GM18867 (cell line): ENCODE results near the gene SLC38A2.

Experiments
- ATAC-seq: cut with Tn5 transposase; IDR thresholded peaks from one replicate; pipeline ENCODE4 v1.9.1; 2021; ENCODE audit warnings: mild to moderate bottlenecking, moderate library complexity; ENCODE audit not compliant: unreplicated experiment

The SLC38A2 gene

GRCh38 chr12:46377678-46378077, 5.1 kb upstream of the SLC38A2 start:
- no peak for ATAC-seq

GRCh38 chr12:46376579-46376978, 4.0 kb upstream of the SLC38A2 start:
- no peak for ATAC-seq

GRCh38 chr12:46374711-46375110, 2.1 kb upstream of the SLC38A2 start:
- ATAC-seq: no peak

GRCh38 chr12:46374310-46374709, 1.7 kb upstream of the SLC38A2 start:
- ATAC-seq: no peak

GRCh38 chr12:46373301-46374296, 1.0 kb upstream of the SLC38A2 start:
- ATAC-seq: no peak

GRCh38 chr12:46371718-46372543, 642 bp downstream of the SLC38A2 start:
- peak; percentile 26 for ATAC-seq

- ATAC-seq: peak; percentile 60
These were observed 1.5 kb downstream of the SLC38A2 start for GRCh38 chr12:46370792-46371717.

GRCh38 chr12:46370380-46370734, 2.2 kb downstream of the SLC38A2 start:
- ATAC-seq: no peak

- no peak for ATAC-seq
These were observed 2.8 kb downstream of the SLC38A2 start for GRCh38 chr12:46369474-46370379.

- no peak for ATAC-seq
These were observed 3.5 kb downstream of the SLC38A2 start for GRCh38 chr12:46369095-46369473.

GRCh38 chr12:46368684-46369083, 3.9 kb downstream of the SLC38A2 start:
- no peak for ATAC-seq

- no peak for ATAC-seq
These were observed 4.4 kb downstream of the SLC38A2 start for GRCh38 chr12:46368138-46368537.

- ATAC-seq: no peak
These were observed 5.1 kb downstream of the SLC38A2 start for GRCh38 chr12:46367351-46368029.

- no peak for ATAC-seq
These were observed 5.8 kb downstream of the SLC38A2 start for GRCh38 chr12:46366771-46367170.

GRCh38 chr12:46365951-46366379, 6.6 kb downstream of the SLC38A2 start:
- no peak for ATAC-seq

- ATAC-seq: no peak
These were observed 7.6 kb downstream of the SLC38A2 start for GRCh38 chr12:46364777-46365580.

- ATAC-seq: no peak
These were observed 8.3 kb downstream of the SLC38A2 start for GRCh38 chr12:46364300-46364696.

GRCh38 chr12:46363582-46364299, 8.8 kb downstream of the SLC38A2 start:
- no peak for ATAC-seq
